ENCODE results near the gene NIN. TPM values are rescaled to one million over a fixed set of nuclear protein-coding genes. Genes with fewer than 3 reads are reported as not detected.

NIN gene
- total and polyA plus RNA-seq, 2 of the 4 experiments (the other 2 are of a cell fraction) = 15.2 to 98.4 TPM

- TF ChIP-seq RFX5 (IDR thresholded peaks at IDR 0.05; ENCODE audit: low read depth, low read length) (no peak), BHLHE40 (IDR thresholded peaks at IDR 0.05; ENCODE audit: low read depth, low read length) (no peak), FOS (IDR thresholded peaks at IDR 0.05; ENCODE audit: low read depth, low read length) (no peak), MXI1 (IDR thresholded peaks at IDR 0.05; ENCODE audit: borderline replicate concordance, low read depth, low read length) (no peak), SMC3 (IDR thresholded peaks at IDR 0.05; ENCODE audit: low read depth, low read length) (no peak), NFE2L2 (IDR thresholded peaks at IDR 0.05; ENCODE audit: low read depth, low read length) (no peak)
- TF ChIP-seq, protein P1, sequence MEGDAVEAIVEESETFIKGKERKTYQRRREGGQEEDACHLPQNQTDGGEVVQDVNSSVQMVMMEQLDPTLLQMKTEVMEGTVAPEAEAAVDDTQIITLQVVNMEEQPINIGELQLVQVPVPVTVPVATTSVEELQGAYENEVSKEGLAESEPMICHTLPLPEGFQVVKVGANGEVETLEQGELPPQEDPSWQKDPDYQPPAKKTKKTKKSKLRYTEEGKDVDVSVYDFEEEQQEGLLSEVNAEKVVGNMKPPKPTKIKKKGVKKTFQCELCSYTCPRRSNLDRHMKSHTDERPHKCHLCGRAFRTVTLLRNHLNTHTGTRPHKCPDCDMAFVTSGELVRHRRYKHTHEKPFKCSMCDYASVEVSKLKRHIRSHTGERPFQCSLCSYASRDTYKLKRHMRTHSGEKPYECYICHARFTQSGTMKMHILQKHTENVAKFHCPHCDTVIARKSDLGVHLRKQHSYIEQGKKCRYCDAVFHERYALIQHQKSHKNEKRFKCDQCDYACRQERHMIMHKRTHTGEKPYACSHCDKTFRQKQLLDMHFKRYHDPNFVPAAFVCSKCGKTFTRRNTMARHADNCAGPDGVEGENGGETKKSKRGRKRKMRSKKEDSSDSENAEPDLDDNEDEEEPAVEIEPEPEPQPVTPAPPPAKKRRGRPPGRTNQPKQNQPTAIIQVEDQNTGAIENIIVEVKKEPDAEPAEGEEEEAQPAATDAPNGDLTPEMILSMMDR (conservative IDR thresholded peaks at IDR 0.05; ENCODE audit: low read depth, low read length) = no peak
- no TSS peak for BruUV-seq (replicated peaks)
- no peak overlapping the region for H2AK5ac ChIP-seq (ENCODE audit: low read depth, low read length)
- H3K79me1 ChIP-seq (ENCODE audit: low read depth in 1 of 2, low read length in 2 of 2) = peaks cover 0 to 6% of the 10 kb centered on the region in 2 experiments; a peak in 1 of 4 replicates
- no peak overlapping the region for H3K56ac ChIP-seq (ENCODE audit: extremely low read depth, insufficient read depth, low read length)
- POLR2A ChIA-PET (ENCODE audit: unreplicated experiment) = no interaction called here
- H3K9me1 ChIP-seq (ENCODE audit: insufficient read depth, low read length) = no peaks in the 10 kb centered on the region
- H3K4me3 ChIP-seq (ENCODE audit: insufficient read depth, low read depth, low read length) = no peak overlapping the region
- H3K4me2 ChIP-seq (ENCODE audit: low read depth, low read length) = no peak overlapping the region
- H3K27ac ChIP-seq (ENCODE audit: insufficient read depth, low read length) = peak overlapping the region; percentile 11; the same call in 1 of the 2 replicates
- no CpG with 5 or more reads among the region's 3 CpGs for WGBS, 2 experiments (ENCODE audit: extremely low coverage in 2 of 2, insufficient read length in 1 of 2)
- H3K4me1 ChIP-seq (ENCODE audit: control insufficient read depth, insufficient read depth, low read length) = peaks cover 5% of the 10 kb centered on the region; the same call in 1 of the 2 replicates
- no peak overlapping the region for H3K9ac ChIP-seq (ENCODE audit: low read depth, low read length)
- dilution Hi-C loops (cut with HindIII; ENCODE audit: low sequenced_read_pairs, unreplicated experiment) (no loop called here), in situ Hi-C loops (cut with MboI; ENCODE audit: low sequenced_read_pairs) (no loop called here), intact Hi-C loops (cut with micrococcal nuclease) (no loop called here)
- ATAC-seq (ENCODE audit: low read depth) (peak; percentile 51), DNase-seq (peak; percentile 28)
- no peak overlapping the region for H2BK15ac ChIP-seq (ENCODE audit: low read depth, low read length)
- H3K23ac ChIP-seq (ENCODE audit: low read depth, low read length) = no peak overlapping the region
- no peak overlapping the region for H2BK20ac ChIP-seq (ENCODE audit: low read depth, low read length)
- no peak overlapping the region for H3K4ac ChIP-seq (ENCODE audit: low read depth, low read length)
- no peaks in the 10 kb centered on the region for H3K27me3 ChIP-seq (ENCODE audit: control insufficient read depth, insufficient read depth, low read length)
- H2BK120ac ChIP-seq (ENCODE audit: low read depth, low read length) = no peak overlapping the region
- peaks cover 11% of the 10 kb centered on the region for H3K36me3 ChIP-seq (ENCODE audit: control insufficient read depth, insufficient read depth, low read length)
- no peak overlapping the region for H4K8ac ChIP-seq (ENCODE audit: low read depth in 2 of 2, low read length in 2 of 2)
- no peak overlapping the region for H4K91ac ChIP-seq (ENCODE audit: insufficient read depth, low read depth, low read length)
- H2AFZ ChIP-seq (replicated peaks; ENCODE audit: low read length, poor library complexity) = no peak overlapping the region
- H4K20me1 ChIP-seq (ENCODE audit: insufficient read depth, low read length) = no peaks in the 10 kb centered on the region
- H3K14ac ChIP-seq (replicated peaks; ENCODE audit: low read depth, low read length) = no peak overlapping the region
- no peak overlapping the region for H2BK5ac ChIP-seq (ENCODE audit: low read depth, low read length, poor library complexity, severe bottlenecking)
- no peak overlapping the region for H3K18ac ChIP-seq (ENCODE audit: low read depth, low read length)
- CTCF ChIA-PET = no interaction called here
- no peaks in the 10 kb centered on the region for H3K9me3 ChIP-seq (ENCODE audit: control insufficient read depth, insufficient read depth, low read length)
- no peak overlapping the region for H2AK9ac ChIP-seq (replicated peaks; ENCODE audit: low read depth, low read length, poor library complexity)
- no peak overlapping the region; the same call in 1 of the 2 replicates for H4K5ac ChIP-seq (ENCODE audit: low read depth, low read length)
Measured at GRCh38 chr14:50744231-50744630, 86.7 kb downstream of the NIN start.
